ENCODE measurements around the gene MTPN. TPM values are rescaled to one million over a fixed set of nuclear protein-coding genes. Genes with fewer than 3 reads are reported as not detected.

MTPN gene
- total RNA-seq, 1 donor from 2014 or later, result 114 TPM

GRCh38 chr7:136016649-136017395 is 39.7 kb upstream of the MTPN start:
- Mint-ChIP-seq H3K27ac (no peak overlapping the region), H3K4me1 (peaks cover 8% of the 10 kb centered on the region), H3K27me3 (ENCODE audit: low read depth) (no peaks in the 10 kb centered on the region), H3K36me3 (no peaks in the 10 kb centered on the region), H3K4me3 (no peak overlapping the region), H3K9me3 (no peaks in the 10 kb centered on the region)
- TF ChIP-seq CTCF (IDR thresholded peaks at IDR 0.05; ENCODE audit: unreplicated experiment), result no peak
- DNase-seq (ENCODE audit: low spot score in 2 of 2, unreplicated experiment in 2 of 2), result no peak

GRCh38 chr7:136015638-136016037 is 38.5 kb upstream of the MTPN start:
- H3K36me3 Mint-ChIP-seq, result no peaks in the 10 kb centered on the region
- H3K9me3 Mint-ChIP-seq, result no peaks in the 10 kb centered on the region
- H3K27me3 Mint-ChIP-seq (ENCODE audit: low read depth), result no peaks in the 10 kb centered on the region
- H3K27ac Mint-ChIP-seq, result no peak overlapping the region
- H3K4me1 Mint-ChIP-seq, result peaks cover 8% of the 10 kb centered on the region
- no peak for DNase-seq (ENCODE audit: low spot score in 2 of 2, unreplicated experiment in 2 of 2)
- TF ChIP-seq CTCF (IDR thresholded peaks at IDR 0.05; ENCODE audit: unreplicated experiment), result no peak
- H3K4me3 Mint-ChIP-seq, result no peak overlapping the region

GRCh38 chr7:136014659-136015058 is 37.5 kb upstream of the MTPN start:
- no peak for TF ChIP-seq CTCF (IDR thresholded peaks at IDR 0.05; ENCODE audit: unreplicated experiment)
- no peaks in the 10 kb centered on the region for H3K27me3 Mint-ChIP-seq (ENCODE audit: low read depth)
- no peaks in the 10 kb centered on the region for H3K36me3 Mint-ChIP-seq
- H3K9me3 Mint-ChIP-seq, result no peaks in the 10 kb centered on the region
- no peak for DNase-seq (ENCODE audit: low spot score in 2 of 2, unreplicated experiment in 2 of 2)
- H3K4me1 Mint-ChIP-seq, result peaks cover 9% of the 10 kb centered on the region
- H3K27ac Mint-ChIP-seq, result no peak overlapping the region
- H3K4me3 Mint-ChIP-seq, result no peak overlapping the region

- H3K9me3 Mint-ChIP-seq, result no peaks in the 10 kb centered on the region
- TF ChIP-seq CTCF (IDR thresholded peaks at IDR 0.05; ENCODE audit: unreplicated experiment), result no peak
- no peak for DNase-seq (ENCODE audit: low spot score in 2 of 2, unreplicated experiment in 2 of 2)
- no peak overlapping the region for H3K27ac Mint-ChIP-seq
- no peaks in the 10 kb centered on the region for H3K27me3 Mint-ChIP-seq (ENCODE audit: low read depth)
- no peak overlapping the region for H3K4me3 Mint-ChIP-seq
- no peaks in the 10 kb centered on the region for H3K36me3 Mint-ChIP-seq
- H3K4me1 Mint-ChIP-seq, result peaks cover 12% of the 10 kb centered on the region
Observed at GRCh38 chr7:136012238-136012637, 35.1 kb upstream of the MTPN start.

- H3K9me3 Mint-ChIP-seq, result peaks cover 3% of the 10 kb centered on the region
- peaks cover 2% of the 10 kb centered on the region for H3K36me3 Mint-ChIP-seq
- no peaks in the 10 kb centered on the region for H3K27me3 Mint-ChIP-seq (ENCODE audit: low read depth)
- H3K27ac Mint-ChIP-seq, result no peak overlapping the region
- peaks cover 5% of the 10 kb centered on the region for H3K4me1 Mint-ChIP-seq
- no peak for DNase-seq (ENCODE audit: low spot score in 2 of 2, unreplicated experiment in 2 of 2)
- H3K4me3 Mint-ChIP-seq, result no peak overlapping the region
- peak; percentile 91 for TF ChIP-seq CTCF (IDR thresholded peaks at IDR 0.05; ENCODE audit: unreplicated experiment)
Observed at GRCh38 chr7:136009488-136010079, 32.4 kb upstream of the MTPN start.

All from mesothelial cell of epicardium (in vitro differentiated cells).